ENCODE results near the gene GINS2. TPM values are rescaled to one million over a fixed set of nuclear protein-coding genes. Genes with fewer than 3 reads are reported as not detected.

GINS2 gene
- total RNA-seq, 1 experiment from 2014 or later, result 52.7 TPM

GRCh38 chr16:85717393-85718152, 28.8 kb upstream of the GINS2 start:
- Mint-ChIP-seq H3K36me3 (ENCODE audit: insufficient read depth in 1 of 3, low read depth in 3 of 3) (peaks cover 2 to 3% (median 2%) of the 10 kb centered on the region in 3 experiments; a peak in 5 of 7 replicates), H3K4me3 (no peak overlapping the region), H3K4me1 (peaks cover 18 to 32% of the 10 kb centered on the region in 2 experiments), H3K9me3 (no peaks in the 10 kb centered on the region; a peak in 2 of 5 replicates), H3K27me3 (ENCODE audit: low read depth) (peaks cover 23% of the 10 kb centered on the region), H3K27ac (no peak overlapping the region; a peak in 1 of 7 replicates)
- H4K20me1 ChIP-seq (ENCODE audit: control insufficient read depth, insufficient read depth, insufficient read length), result no peaks in the 10 kb centered on the region
- no peak overlapping the region for H2AFZ ChIP-seq (ENCODE audit: low read length)
- peak; percentile 86 for TF ChIP-seq CTCF (conservative IDR thresholded peaks at IDR 0.05)
- no peaks in the 10 kb centered on the region for H3K79me2 ChIP-seq (ENCODE audit: insufficient read depth, low read length)
- H3K4me1 ChIP-seq (ENCODE audit: insufficient read depth, low read length), result peaks cover 3% of the 10 kb centered on the region; the same call in 1 of the 2 replicates
- H3T11ph ChIP-seq (ENCODE audit: low read length), result no peak overlapping the region
- no peak overlapping the region for H4K5ac ChIP-seq (ENCODE audit: insufficient read length, low read depth, low read length)
- peaks cover 3% of the 10 kb centered on the region; the same call in 1 of the 2 replicates for H3K27me3 ChIP-seq (ENCODE audit: insufficient read depth, low read length)
- no peak overlapping the region for H2BK120ac ChIP-seq (ENCODE audit: low read depth, low read length, poor library complexity, severe bottlenecking)
- H2BK15ac ChIP-seq (ENCODE audit: low read depth, low read length), result no peak overlapping the region
- no peak overlapping the region for H3K23ac ChIP-seq (ENCODE audit: insufficient read length, low read depth, low read length)
- H2BK12ac ChIP-seq (ENCODE audit: insufficient read length, low read depth, low read length), result no peak overlapping the region
- H3K56ac ChIP-seq (ENCODE audit: insufficient read length, low read depth, low read length), result no peak overlapping the region
- no peak overlapping the region for H4K91ac ChIP-seq (ENCODE audit: insufficient read length, low read depth, low read length)
- no peak overlapping the region for H4K8ac ChIP-seq (replicated peaks; ENCODE audit: insufficient read length, low read depth, low read length)
- no peak overlapping the region for H2BK20ac ChIP-seq (ENCODE audit: low read depth, low read length, poor library complexity, severe bottlenecking)
- WGBS (ENCODE audit: extremely low coverage, insufficient read length, low lambda C conversion rate), result no CpG with 5 or more reads among the region's 21 CpGs
- H3K9ac ChIP-seq (ENCODE audit: extremely low read depth, insufficient read length, low read length), result no peak overlapping the region
- no peak overlapping the region for H3K27ac ChIP-seq (ENCODE audit: insufficient read length, low read depth, low read length)
- peaks cover 9% of the 10 kb centered on the region for H3K23me2 ChIP-seq (ENCODE audit: insufficient read length, low read depth, low read length, poor library complexity, severe bottlenecking)
- H2AK5ac ChIP-seq (ENCODE audit: insufficient read length, low read length), result no peak overlapping the region
- H3K18ac ChIP-seq (ENCODE audit: insufficient read length, low read depth, low read length), result no peak overlapping the region
- no peak overlapping the region; the same call in 1 of the 2 replicates for H3K14ac ChIP-seq (ENCODE audit: insufficient read depth, low read length)
- H3K79me1 ChIP-seq (ENCODE audit: insufficient read depth, low read depth, low read length, poor library complexity, severe bottlenecking), result no peaks in the 10 kb centered on the region
- H3K4ac ChIP-seq (ENCODE audit: low read depth, low read length), result no peak overlapping the region
- peak; percentile 75 for DNase-seq
- no peak overlapping the region for H3K4me2 ChIP-seq (ENCODE audit: insufficient read depth, insufficient read length, low read length)
- no peak overlapping the region for H2BK5ac ChIP-seq (ENCODE audit: insufficient read length, low read length)
- no peaks in the 10 kb centered on the region for H3K9me3 ChIP-seq (ENCODE audit: control insufficient read depth, low read depth, low read length)
